OCI-LY3 (cell line): Measurements from ENCODE around the gene PCDH12.

Source experiments
- EZH2phosphoT487 ChIP-seq: fragments of 200-600 bp; shearing (Covaris generic); IDR thresholded peaks from 2 replicates; pipeline ENCODE4 v1.6.1; 2018; ENCODE audit warnings: antibody characterized with exemption, mixed run types, low read depth
- TF ChIP-seq, protein P1 (sequence below): fragments of 200-600, 300-600 bp; sonication (generic); IDR thresholded peaks from 2 replicates; pipeline ENCODE4 v1.5.1; 2014; ENCODE audit warnings: antibody characterized with exemption, low read length, low read depth

GRCh38 chr5:141906972-141907371 lies 51.0 kb downstream of the PCDH12 start:
- TF ChIP-seq, protein P1, sequence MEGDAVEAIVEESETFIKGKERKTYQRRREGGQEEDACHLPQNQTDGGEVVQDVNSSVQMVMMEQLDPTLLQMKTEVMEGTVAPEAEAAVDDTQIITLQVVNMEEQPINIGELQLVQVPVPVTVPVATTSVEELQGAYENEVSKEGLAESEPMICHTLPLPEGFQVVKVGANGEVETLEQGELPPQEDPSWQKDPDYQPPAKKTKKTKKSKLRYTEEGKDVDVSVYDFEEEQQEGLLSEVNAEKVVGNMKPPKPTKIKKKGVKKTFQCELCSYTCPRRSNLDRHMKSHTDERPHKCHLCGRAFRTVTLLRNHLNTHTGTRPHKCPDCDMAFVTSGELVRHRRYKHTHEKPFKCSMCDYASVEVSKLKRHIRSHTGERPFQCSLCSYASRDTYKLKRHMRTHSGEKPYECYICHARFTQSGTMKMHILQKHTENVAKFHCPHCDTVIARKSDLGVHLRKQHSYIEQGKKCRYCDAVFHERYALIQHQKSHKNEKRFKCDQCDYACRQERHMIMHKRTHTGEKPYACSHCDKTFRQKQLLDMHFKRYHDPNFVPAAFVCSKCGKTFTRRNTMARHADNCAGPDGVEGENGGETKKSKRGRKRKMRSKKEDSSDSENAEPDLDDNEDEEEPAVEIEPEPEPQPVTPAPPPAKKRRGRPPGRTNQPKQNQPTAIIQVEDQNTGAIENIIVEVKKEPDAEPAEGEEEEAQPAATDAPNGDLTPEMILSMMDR, result no peak
- TF ChIP-seq EZH2phosphoT487, result no peak
